MM.1S (cell line): ENCODE results near the gene VPS13C.

ENCODE experiments used
- EZH2 ChIP-seq: fragments of 300-600 bp; sonication (generic); optimal IDR thresholded peaks from 2 replicates; pipeline ENCODE3; 2017; ENCODE audit warnings: low read depth, mild to moderate bottlenecking, antibody characterized with exemption, low read length, mixed read lengths
- EZH2phosphoT487 ChIP-seq: fragments of 300-600 bp; sonication (generic); IDR thresholded peaks from 2 replicates; pipeline ENCODE4 v1.6.1; 2018; ENCODE audit warnings: antibody characterized with exemption, low read length
- TF ChIP-seq, protein P1 (sequence below): fragments of 300-600 bp; sonication (generic); IDR thresholded peaks from 2 replicates; pipeline ENCODE4 v1.5.1; 2016; ENCODE audit warnings: antibody characterized with exemption, low read length, mixed read lengths

DNA sequence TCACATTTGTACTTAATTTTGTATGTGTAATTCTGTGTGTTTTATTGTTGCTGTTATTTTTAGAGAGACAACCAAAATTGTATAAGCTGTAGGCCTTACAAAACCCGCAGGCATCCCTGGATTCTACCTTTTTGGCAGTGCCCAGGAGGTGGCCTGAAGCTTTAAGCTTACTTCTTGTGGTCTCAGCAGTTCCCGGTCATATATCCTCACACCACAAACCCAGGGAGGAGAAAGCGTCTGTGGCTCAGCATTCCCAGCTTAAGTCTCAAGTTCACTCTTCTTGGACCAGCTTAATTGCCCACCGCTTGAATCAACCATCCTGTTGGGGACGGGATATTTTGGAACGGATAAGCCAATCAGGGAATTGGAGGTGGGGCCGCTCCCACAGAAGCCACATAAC is 43.2 kb upstream of the VPS13C start:
- no peak for TF ChIP-seq EZH2
- TF ChIP-seq, protein P1, sequence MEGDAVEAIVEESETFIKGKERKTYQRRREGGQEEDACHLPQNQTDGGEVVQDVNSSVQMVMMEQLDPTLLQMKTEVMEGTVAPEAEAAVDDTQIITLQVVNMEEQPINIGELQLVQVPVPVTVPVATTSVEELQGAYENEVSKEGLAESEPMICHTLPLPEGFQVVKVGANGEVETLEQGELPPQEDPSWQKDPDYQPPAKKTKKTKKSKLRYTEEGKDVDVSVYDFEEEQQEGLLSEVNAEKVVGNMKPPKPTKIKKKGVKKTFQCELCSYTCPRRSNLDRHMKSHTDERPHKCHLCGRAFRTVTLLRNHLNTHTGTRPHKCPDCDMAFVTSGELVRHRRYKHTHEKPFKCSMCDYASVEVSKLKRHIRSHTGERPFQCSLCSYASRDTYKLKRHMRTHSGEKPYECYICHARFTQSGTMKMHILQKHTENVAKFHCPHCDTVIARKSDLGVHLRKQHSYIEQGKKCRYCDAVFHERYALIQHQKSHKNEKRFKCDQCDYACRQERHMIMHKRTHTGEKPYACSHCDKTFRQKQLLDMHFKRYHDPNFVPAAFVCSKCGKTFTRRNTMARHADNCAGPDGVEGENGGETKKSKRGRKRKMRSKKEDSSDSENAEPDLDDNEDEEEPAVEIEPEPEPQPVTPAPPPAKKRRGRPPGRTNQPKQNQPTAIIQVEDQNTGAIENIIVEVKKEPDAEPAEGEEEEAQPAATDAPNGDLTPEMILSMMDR: no peak
- no peak for TF ChIP-seq EZH2phosphoT487
